ENCODE measurements around the gene S100A3.

DNA sequence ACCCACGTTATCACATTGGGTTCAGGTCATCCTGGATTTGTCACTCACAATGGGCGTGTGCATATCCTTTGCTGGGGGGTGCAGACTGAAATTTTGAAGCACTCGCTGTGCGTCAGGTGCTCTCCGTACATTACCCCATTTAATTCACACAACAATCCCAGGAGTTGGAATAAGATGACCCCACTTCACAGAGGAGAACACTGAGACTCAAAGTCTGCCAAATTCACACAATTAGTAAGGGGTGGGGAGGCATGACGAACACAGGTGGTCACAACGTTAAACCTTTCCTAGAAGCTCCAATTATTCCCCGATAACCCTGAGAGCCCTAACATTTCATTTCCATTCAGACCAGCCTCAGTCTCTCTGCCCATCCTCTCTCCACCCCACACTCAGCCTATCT lies 20.4 kb upstream of the S100A3 start:
- TF ChIP-seq CREB1 (IDR thresholded peaks at IDR 0.05; ENCODE audit: low read depth) (no peak), EGR1 (IDR thresholded peaks at IDR 0.05) (0 out of 2 replicates have a peak, but pooled peaks have one; percentile 5), EP300 (IDR thresholded peaks at IDR 0.05; ENCODE audit: borderline replicate concordance) (no peak), TEAD4 (IDR thresholded peaks at IDR 0.05) (no peak)
- TF ChIP-seq, protein P1, sequence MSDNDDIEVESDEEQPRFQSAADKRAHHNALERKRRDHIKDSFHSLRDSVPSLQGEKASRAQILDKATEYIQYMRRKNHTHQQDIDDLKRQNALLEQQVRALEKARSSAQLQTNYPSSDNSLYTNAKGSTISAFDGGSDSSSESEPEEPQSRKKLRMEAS (IDR thresholded peaks at IDR 0.05): no peak
